K562 (cell line): Measurements from ENCODE around the gene SPRY2. TPM values are rescaled to one million over a fixed set of nuclear protein-coding genes. Genes with fewer than 3 reads are reported as not detected.
A peak's percentile ranks its signal among the peaks of the same experiment; 100 is the strongest.

Experiments used
- ELK3 ChIP-seq: fragments of 450-650 bp; formaldehyde crosslinking; IDR thresholded peaks from 2 replicates; pipeline ENCODE4 v1.4.0; 2020; ENCODE audit warnings: mild to moderate bottlenecking
- ETV1 ChIP-seq: fragments of 450-650 bp; conservative IDR thresholded peaks from 2 replicates; pipeline ENCODE4 v1.6.1; 2016; ENCODE audit warnings: missing genetic modification characterization, control low read depth, low read depth, missing compliant biosample characterization
- ETV6 ChIP-seq, 3 experiments: fragments of 150-350 bp in 1 of 3; sonication (generic) in 1 of 3; formaldehyde crosslinking in 1 of 3; IDR thresholded peaks; 2 replicates each; pipeline versions ENCODE4 v1.6.1 to v1.8.0; 2014 to 2022; ENCODE audit warnings: borderline replicate concordance in 2 of 3, low read depth in 2 of 3, antibody characterized with exemption in 1 of 3, low read length in 1 of 3, mild to moderate bottlenecking in 1 of 3, missing genetic modification reagents in 1 of 3
- HDGF ChIP-seq: fragments of 450-650 bp; IDR thresholded peaks from 2 replicates; pipeline ENCODE4 v1.6.1; 2016
- HNRNPUL1 ChIP-seq: fragments of 200-400 bp; formaldehyde crosslinking; IDR thresholded peaks from 2 replicates; pipeline ENCODE4 v1.6.1; 2017; ENCODE audit warnings: low read length
- MAFK ChIP-seq: IDR thresholded peaks from 2 replicates; pipeline ENCODE4 v1.6.1; 2011; ENCODE audit warnings: low read length, improper control_type of control experiment
- MEF2D ChIP-seq: conservative IDR thresholded peaks from 2 replicates; pipeline ENCODE4 v1.6.1; 2016; ENCODE audit warnings: low read depth, missing genetic modification characterization, missing compliant biosample characterization
- NFATC3 ChIP-seq: fragments of 450-650 bp; IDR thresholded peaks from 2 replicates; pipeline ENCODE4 v1.6.1; 2017; ENCODE audit warnings: mild to moderate bottlenecking
- NFE2L1 ChIP-seq: fragments of 450-650 bp; IDR thresholded peaks from 2 replicates; pipeline ENCODE4 v1.6.1; 2016; ENCODE audit warnings: missing genetic modification characterization, low read depth, mild to moderate bottlenecking, missing compliant biosample characterization, moderate library complexity, borderline replicate concordance
- NFXL1 ChIP-seq: fragments of 450-650 bp; formaldehyde crosslinking; IDR thresholded peaks from 2 replicates; pipeline ENCODE4 v1.4.0; 2021; ENCODE audit warnings: mild to moderate bottlenecking
- RBM34 ChIP-seq: fragments of 200-400 bp; formaldehyde crosslinking; IDR thresholded peaks from 2 replicates; pipeline ENCODE4 v1.6.1; 2018; ENCODE audit warnings: low read length, borderline replicate concordance; ENCODE audit not compliant: insufficient read depth
- SIN3A ChIP-seq, 2 experiments: fragments of 150-350 bp in 1 of 2; IDR thresholded peaks; 2 replicates each; pipeline ENCODE4 v1.6.1; 2011 to 2016; ENCODE audit warnings: borderline replicate concordance in 2 of 2, low read depth in 2 of 2, low read length in 2 of 2, mild to moderate bottlenecking in 2 of 2, moderate library complexity in 2 of 2; ENCODE audit not compliant: control insufficient read depth in 1 of 2
- TAF1 ChIP-seq: IDR thresholded peaks from 2 replicates; pipeline ENCODE4 v1.6.1; 2011; ENCODE audit warnings: mild to moderate bottlenecking, low read length, moderate library complexity; ENCODE audit not compliant: insufficient read depth, control insufficient read depth, severe bottlenecking; ENCODE audit errors: extremely low read depth
- TSC22D4 ChIP-seq: fragments of 450-650 bp; IDR thresholded peaks from 2 replicates; pipeline ENCODE4 v1.6.1; 2016; ENCODE audit warnings: missing genetic modification characterization, missing biosample characterization, control low read depth
- UBTF ChIP-seq, 2 experiments: IDR thresholded peaks; 2 replicates each; pipeline ENCODE4 v1.6.1; 2012; ENCODE audit warnings: improper control_type of control experiment in 2 of 2, low read depth in 2 of 2, low read length in 2 of 2, borderline replicate concordance in 1 of 2
- YY1 ChIP-seq, 3 experiments: IDR thresholded peaks; 2 replicates each; pipeline ENCODE4 v1.6.1; 2011; ENCODE audit warnings: low read length in 2 of 3, mild to moderate bottlenecking in 2 of 3, moderate library complexity in 2 of 3, borderline replicate concordance in 1 of 3, control low read depth in 1 of 3, low read depth in 1 of 3; ENCODE audit not compliant: insufficient read depth in 3 of 3, insufficient replicate concordance in 2 of 3, control insufficient read depth in 1 of 3, insufficient read length in 1 of 3; ENCODE audit errors: extremely low read depth in 1 of 3
- ZBTB7A ChIP-seq: IDR thresholded peaks from 2 replicates; pipeline ENCODE4 v1.6.1; 2011; ENCODE audit warnings: low read depth, mild to moderate bottlenecking, low read length, moderate library complexity, borderline replicate concordance; ENCODE audit not compliant: control insufficient read depth
- ZNF316 ChIP-seq: fragments of 450-650 bp; IDR thresholded peaks from 2 replicates; pipeline ENCODE4 v1.6.1; 2016
- ZNF347 ChIP-seq: fragments of 450-650 bp; formaldehyde crosslinking; IDR thresholded peaks from 2 replicates; pipeline ENCODE4 v1.4.0; 2020; ENCODE audit warnings: low read depth, mild to moderate bottlenecking, moderate library complexity
- ZNF431 ChIP-seq: sonication (generic); formaldehyde crosslinking; IDR thresholded peaks from 2 replicates; pipeline ENCODE4 v1.8.0; 2022; ENCODE audit warnings: mild to moderate bottlenecking, missing genetic modification reagents
- ZNF436 ChIP-seq: fragments of 250-450, 450-650 bp; sonication (Bioruptor Pico); formaldehyde crosslinking; IDR thresholded peaks from 2 replicates; pipeline ENCODE4 v1.7.0; 2020; ENCODE audit warnings: mild to moderate bottlenecking
- ZNF586 ChIP-seq: fragments of 450-650 bp; formaldehyde crosslinking; conservative IDR thresholded peaks from 2 replicates; pipeline ENCODE4 v1.4.0; 2020; ENCODE audit warnings: mild to moderate bottlenecking, moderate library complexity
- ZNF766 ChIP-seq: fragments of 200-800 bp; sonication (Bioruptor generic); conservative IDR thresholded peaks from 2 replicates; pipeline ENCODE4 v1.6.1; 2016; ENCODE audit warnings: missing genetic modification characterization, missing compliant biosample characterization
- ZNF830 ChIP-seq: fragments of 250-450 bp; sonication (Bioruptor Pico); IDR thresholded peaks from 2 replicates; pipeline ENCODE4 v1.5.0; 2021; ENCODE audit warnings: mild to moderate bottlenecking
- polyA plus RNA-seq, 8 experiments: library from polyadenylated mRNA; depleted of rRNA in 4 of 8; stranded (reverse) in 5 of 8; unstranded in 3 of 8; fragments of >200 nt; fragmentation: Nextera tagmentation in 2 of 8; fragmentation: Illumina TruSeq in 1 of 8; extraction: Ambion mirVana in 2 of 8; extraction: Trizol in 1 of 8; gene quantifications; 2 replicates each; pipeline versions ENCODE4 v1.2.1 to v1.2.3, GENCODE V29; 2011 to 2014; ENCODE audit warnings: inconsistent platforms in 1 of 8, missing spikeins in 1 of 8
- total RNA-seq, 7 experiments: library from RNA; depleted of rRNA in 6 of 7; stranded (reverse); fragments of >200 nt in 6 of 7; fragmentation: Illumina TruSeq in 2 of 7; extraction: Trizol in 2 of 7; gene quantifications; 2 replicates each; pipeline versions ENCODE4 v1.2.1 to v1.2.3, GENCODE V29; 2011 to 2021; ENCODE audit warnings: low replicate concordance in 1 of 7

SPRY2 gene
- total and polyA plus RNA-seq, 9 of the 15 experiments (the other 6 are each of a cell fraction or from before 2014, with no cell fraction given), result 1.8 to 7.8 (median 3.4) TPM

GRCh38 chr13:80339912-80340650, 845 bp downstream of the SPRY2 start (continued):
- TF ChIP-seq ZNF316, result no peak
- TF ChIP-seq ZNF431 (CRISPR knock-in tag), result 0 out of 2 replicates have a peak, but pooled peaks have one; percentile 4
- TF ChIP-seq NFXL1 (CRISPR knock-in tag), result no peak
- TF ChIP-seq NFATC3, result no peak
- TF ChIP-seq MEF2D (tag), result peak; percentile 51; the same call in 1 of the 2 replicates
- TF ChIP-seq TSC22D4, result no peak
- TF ChIP-seq ZNF766 (CRISPR knock-in tag), result no peak
- TF ChIP-seq TAF1, result peak; percentile 10
- peak; percentile 61 for TF ChIP-seq ETV1 (tag)
- TF ChIP-seq UBTF (IDR thresholded peaks at IDR 0.05; ENCODE audit: borderline replicate concordance in 1 of 2, low read depth in 2 of 2, low read length in 2 of 2), result peak; percentile 19 to 48; a peak in 1 of 4 replicates
- peak in 1 of 3 experiments; percentile 24 for TF ChIP-seq YY1 (IDR thresholded peaks at IDR 0.05; ENCODE audit: borderline replicate concordance in 1 of 3, control insufficient read depth in 1 of 3, extremely low read depth in 1 of 3, insufficient read depth in 3 of 3, insufficient read length in 1 of 3, insufficient replicate concordance in 2 of 3, low read depth in 1 of 3, low read length in 2 of 3)
- no peak for TF ChIP-seq ZNF830 (CRISPR knock-in tag)
- TF ChIP-seq ZNF586 (CRISPR knock-in tag), result no peak
- TF ChIP-seq ZBTB7A, result 0 out of 2 replicates have a peak, but pooled peaks have one; percentile 19
- TF ChIP-seq ETV6 (IDR thresholded peaks at IDR 0.05; ENCODE audit: borderline replicate concordance in 1 of 2, low read depth in 2 of 2, low read length in 1 of 2), result 0 out of 4 replicates have a peak, but pooled peaks of 1 of the 2 experiments have one; percentile 28
- no peak for TF ChIP-seq ETV6 (CRISPR knock-in tag; IDR thresholded peaks at IDR 0.05; ENCODE audit: borderline replicate concordance)
- TF ChIP-seq ELK3 (CRISPR knock-in tag), result no peak
- no peak for TF ChIP-seq ZNF347 (CRISPR knock-in tag)
- no peak for TF ChIP-seq NFE2L1
- peak in 1 of 2 experiments; percentile 16; a peak in 1 of 4 replicates for TF ChIP-seq SIN3A (IDR thresholded peaks at IDR 0.05; ENCODE audit: borderline replicate concordance in 2 of 2, control insufficient read depth in 1 of 2, low read depth in 2 of 2, low read length in 2 of 2)
- TF ChIP-seq HDGF, result no peak
- no peak for TF ChIP-seq ZNF436
- TF ChIP-seq HNRNPUL1, result no peak
- TF ChIP-seq RBM34, result no peak
- TF ChIP-seq MAFK, result no peak
